Endothelial cell of umbilical vein (primary cell): Measurements from ENCODE around the gene PTGR3. TPM values are rescaled to one million over a fixed set of nuclear protein-coding genes. Genes with fewer than 3 reads are reported as not detected.

Source experiments
- BruUV-seq: library from RNA; stranded (reverse); fragments of 400-500 nt; replicated peaks from 2 replicates; lab custom pipeline; 2021; lab: Mats Ljungman, UMichigan
- CTCF ChIA-PET: fragments of 300-600, 350-600 bp; sonication (Branson Sonifier 250); formaldehyde crosslinking; loops from one replicate; lab custom pipeline; 2021; ENCODE audit warnings: antibody characterized with exemption, inconsistent platforms; lab: Charles Lee
- POLR2A ChIA-PET: fragments of 300-600, 350-600 bp; sonication (Branson Sonifier 250); formaldehyde crosslinking; loops from one replicate; lab custom pipeline; 2021; ENCODE audit warnings: antibody characterized with exemption, inconsistent platforms; lab: Charles Lee
- DNase-seq: peaks from one replicate; pipeline ENCODE4 v3.0.0-alpha.2; 2011; ENCODE audit warnings: low read depth, low spot score
- FAIRE-seq: peaks from 2 replicates; lab custom pipeline; 2011; peaks lifted over from hg19 to GRCh38; lab: Jason Lieb, UNC
- H2AFZ ChIP-seq: 2 replicates; pipeline ENCODE4 v1.6.0; 2012; ENCODE audit warnings: low read depth, low read length, control low read depth, inconsistent platforms
- H3K27ac ChIP-seq: 2 replicates; pipeline ENCODE4 v1.5.1; 2011; ENCODE audit warnings: low read depth, mild to moderate bottlenecking, control low read depth, low read length, moderate library complexity; ENCODE audit not compliant: insufficient read depth
- H3K27me3 ChIP-seq, 2 experiments: 2 replicates each; pipeline versions ENCODE4 v1.6.0 to v1.6.1; 2011; ENCODE audit warnings: low read length in 2 of 2, mixed read lengths in 1 of 2; ENCODE audit not compliant: control insufficient read depth in 2 of 2, insufficient read depth in 2 of 2
- H3K36me3 ChIP-seq, 2 experiments: 2 replicates in 1 of 2; 3 replicates in 1 of 2; pipeline ENCODE4 v1.5.1; 2011; ENCODE audit warnings: low read length in 2 of 2, mild to moderate bottlenecking in 1 of 2, moderate library complexity in 1 of 2; ENCODE audit not compliant: control insufficient read depth in 2 of 2, insufficient read depth in 2 of 2; ENCODE audit errors: extremely low read depth in 1 of 2
- H3K4me1 ChIP-seq: 3 replicates; pipeline ENCODE4 v1.5.1; 2011; ENCODE audit warnings: mild to moderate bottlenecking, low read length; ENCODE audit not compliant: control insufficient read depth, insufficient read depth; ENCODE audit errors: extremely low read depth
- H3K4me2 ChIP-seq: 2 replicates; pipeline ENCODE4 v1.6.1; 2011; ENCODE audit warnings: low read length, control low read depth, mixed read lengths; ENCODE audit not compliant: insufficient read depth
- H3K4me3 ChIP-seq, 3 experiments: fragments of 200-600 bp in 1 of 3; sonication (generic), shearing (Covaris generic) in 1 of 3; replicated peaks in 1 of 3; 2 replicates each; pipeline ENCODE4 v1.5.1; 2011 to 2016; ENCODE audit warnings: control low read depth in 3 of 3, low read length in 3 of 3, mild to moderate bottlenecking in 2 of 3, inconsistent platforms in 1 of 3, low read depth in 1 of 3, moderate library complexity in 1 of 3; ENCODE audit not compliant: insufficient read depth in 1 of 3
- H3K79me2 ChIP-seq: 2 replicates; pipeline ENCODE4 v1.6.0; 2012; ENCODE audit warnings: low read length, inconsistent platforms; ENCODE audit not compliant: control insufficient read depth, insufficient read depth
- H3K9ac ChIP-seq: replicated peaks from 2 replicates; pipeline ENCODE3; 2011; ENCODE audit warnings: low read length, control low read depth; ENCODE audit not compliant: insufficient read depth; ENCODE audit errors: extremely low read depth
- H3K9me1 ChIP-seq: replicated peaks from 3 replicates; pipeline ENCODE4 v1.6.0; 2011; ENCODE audit warnings: mild to moderate bottlenecking, low read length; ENCODE audit not compliant: control insufficient read depth, insufficient read depth; ENCODE audit errors: extremely low read depth
- H3K9me3 ChIP-seq: replicated peaks from 2 replicates; pipeline ENCODE4 v1.5.1; 2012; ENCODE audit warnings: low read length, inconsistent platforms; ENCODE audit not compliant: control insufficient read depth, insufficient read depth
- H4K20me1 ChIP-seq: replicated peaks from 2 replicates; pipeline ENCODE3; 2011; ENCODE audit warnings: mild to moderate bottlenecking, low read length; ENCODE audit not compliant: control insufficient read depth, insufficient read depth; ENCODE audit errors: extremely low read depth
- EZH2 ChIP-seq: IDR thresholded peaks from 2 replicates; pipeline ENCODE4 v1.6.1; 2012; ENCODE audit warnings: borderline replicate concordance, low read depth, mild to moderate bottlenecking, moderate library complexity, low read length, inconsistent platforms; ENCODE audit not compliant: severe bottlenecking
- FOS ChIP-seq: IDR thresholded peaks from 2 replicates; pipeline ENCODE4 v1.6.1; 2011; ENCODE audit warnings: mild to moderate bottlenecking, low read length, moderate library complexity, borderline replicate concordance; ENCODE audit not compliant: insufficient read depth
- GATA2 ChIP-seq: IDR thresholded peaks from 2 replicates; pipeline ENCODE4 v1.7.0; 2011; ENCODE audit warnings: low read depth, mild to moderate bottlenecking, moderate library complexity, mixed read lengths, low read length; ENCODE audit not compliant: insufficient read length, insufficient read depth
- JUN ChIP-seq: IDR thresholded peaks from 2 replicates; pipeline ENCODE4 v1.6.1; 2011; ENCODE audit warnings: borderline replicate concordance, low read depth; ENCODE audit not compliant: insufficient read length, insufficient read depth
- MYC ChIP-seq: IDR thresholded peaks from one replicate; pipeline ENCODE4 v1.6.1; 2011; ENCODE audit warnings: mild to moderate bottlenecking, low read depth, low read length
- POLR2A ChIP-seq: IDR thresholded peaks from 2 replicates; pipeline ENCODE4 v1.6.1; 2012; ENCODE audit warnings: low read depth, mild to moderate bottlenecking, control low read depth, low read length
- POLR2AphosphoS5 ChIP-seq: IDR thresholded peaks from 2 replicates; pipeline ENCODE4 v1.6.1; 2012; ENCODE audit warnings: low read depth, mild to moderate bottlenecking, control low read depth, low read length, moderate library complexity; ENCODE audit not compliant: insufficient read depth
- dilution Hi-C: fragments of 300-500 bp; cut with MboI; formaldehyde crosslinking; loops from one replicate; pipeline ENCODE4 v1.15.0; 2019; ENCODE audit warnings: low sequenced_read_pairs; ENCODE audit not compliant: extremely low pct_ligation_motif_present
- intact Hi-C: fragments of 100-400 bp; cut with micrococcal nuclease; formaldehyde crosslinking; loops from one replicate; pipeline ENCODE4 v1.10.0; 2022
- polyA plus RNA-seq, 4 experiments: library from polyadenylated mRNA; depleted of rRNA in 3 of 4; stranded (reverse) in 3 of 4; unstranded in 1 of 4; fragments of >200 nt; gene quantifications; 2 replicates each; pipeline versions ENCODE4 v1.2.1 to v1.2.3, GENCODE V29; 2011 to 2012; ENCODE audit warnings: missing spikeins in 1 of 4
- total RNA-seq: library from RNA; stranded (reverse); gene quantifications from 2 replicates; pipeline ENCODE4 v1.2.3, GENCODE V29; 2021
- TF ChIP-seq, protein P1 (sequence below): IDR thresholded peaks from 2 replicates; pipeline ENCODE4 v1.6.1; 2011; ENCODE audit not compliant: insufficient read depth, insufficient read length
- TF ChIP-seq, protein P2 (sequence below), 2 donors: IDR thresholded peaks; 1 replicate in 1 of 2; 2 replicates in 1 of 2; pipeline ENCODE4 v1.5.1; 2011; ENCODE audit warnings: low read length in 2 of 2, mild to moderate bottlenecking in 2 of 2, moderate library complexity in 2 of 2, control low read depth in 1 of 2, inconsistent platforms in 1 of 2, low read depth in 1 of 2; ENCODE audit not compliant: insufficient read depth in 1 of 2; ENCODE audit errors: extremely low read depth in 1 of 2

Gene PTGR3
- total and polyA plus RNA-seq, 2 donors (not counting 3 experiments of a cell fraction or from before 2014, with no cell fraction given), result 13.9 to 21.9 TPM

DNA sequence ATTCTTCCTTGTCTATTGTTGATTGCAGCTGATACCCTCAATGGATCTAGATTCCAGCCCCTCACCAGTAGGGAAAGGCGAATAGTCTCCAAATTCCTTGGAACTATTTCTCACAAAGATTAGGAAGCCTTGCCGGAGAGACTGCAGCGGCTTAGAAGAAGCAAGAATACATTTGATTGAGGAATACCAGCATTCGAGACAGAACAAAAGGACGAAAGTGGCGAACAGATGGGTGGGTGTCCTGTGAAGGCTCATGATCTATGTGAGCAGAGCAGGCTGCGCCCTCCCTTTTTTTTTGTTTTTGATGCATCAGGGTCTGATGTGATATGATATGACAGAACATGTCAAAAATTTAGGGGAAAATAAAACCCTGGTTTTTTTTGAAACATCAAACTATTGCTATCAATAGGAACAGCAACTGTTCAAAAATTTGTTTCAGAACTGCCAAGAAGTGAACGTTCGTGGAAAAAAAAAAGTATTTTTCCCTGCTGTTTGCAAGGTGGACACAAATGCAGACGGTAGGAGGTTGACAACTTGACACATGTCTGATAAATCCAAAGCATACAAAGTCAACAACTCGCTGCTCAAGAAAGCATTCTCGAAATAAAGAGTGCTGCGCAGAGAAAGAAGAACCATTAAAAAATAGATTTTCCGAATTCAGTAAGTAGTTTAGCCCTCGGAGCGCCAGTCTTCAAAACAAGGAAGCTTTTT lies 49.1 kb downstream of the PTGR3 start:
- no peaks in the 10 kb centered on the region for H3K9me1 ChIP-seq
- H3K9ac ChIP-seq, result no peak overlapping the region
- no peaks in the 10 kb centered on the region for H3K79me2 ChIP-seq
- FAIRE-seq (no peak), DNase-seq (no peak)
- peaks cover 0 to 5% of the 10 kb centered on the region in 2 experiments for H3K27me3 ChIP-seq
- ChIA-PET CTCF (no interaction called here), POLR2A (no interaction called here)
- H4K20me1 ChIP-seq, result no peaks in the 10 kb centered on the region
- dilution Hi-C loops, result no loop called here
- H3K36me3 ChIP-seq, result no peaks in the 10 kb centered on the region
- no peaks in the 10 kb centered on the region for H3K9me3 ChIP-seq
- H3K4me2 ChIP-seq, result no peak overlapping the region
- H3K4me3 ChIP-seq, result no peak overlapping the region
- H3K4me1 ChIP-seq, result no peaks in the 10 kb centered on the region
- no peak overlapping the region for H3K27ac ChIP-seq
- no peak overlapping the region for H2AFZ ChIP-seq
- no TSS peak for BruUV-seq
- intact Hi-C loops, result no loop called here
- no peak for TF ChIP-seq GATA2
- TF ChIP-seq FOS, result no peak
- no peak for TF ChIP-seq MYC

DNA sequence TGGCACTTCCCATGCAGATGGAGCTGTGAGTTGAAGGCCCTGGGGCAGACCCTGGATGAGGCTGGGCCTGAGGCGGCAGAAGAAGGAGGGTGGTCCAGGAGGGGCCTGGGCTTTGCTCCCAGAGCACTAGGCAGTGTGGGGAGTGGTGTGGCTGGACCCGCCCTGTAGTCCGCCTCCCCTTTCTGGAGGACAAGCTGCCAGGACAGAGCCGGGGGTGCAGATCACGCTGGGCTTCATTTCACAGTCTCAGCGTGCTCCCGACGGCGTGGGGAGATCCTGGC lies 49.8 kb downstream of the PTGR3 start:
- H3K9me1 ChIP-seq, result no peaks in the 10 kb centered on the region
- H3K4me1 ChIP-seq, result no peaks in the 10 kb centered on the region
- POLR2A ChIA-PET, result no interaction called here
- dilution Hi-C loops, result no loop called here
- no peaks in the 10 kb centered on the region for H3K79me2 ChIP-seq
- H3K9me3 ChIP-seq, result no peaks in the 10 kb centered on the region
- no peaks in the 10 kb centered on the region for H3K36me3 ChIP-seq
- H4K20me1 ChIP-seq, result no peaks in the 10 kb centered on the region
- CTCF ChIA-PET, result interaction anchor here (1.1 kb wide), 1 partner anchor 16 kb away, joined by 3 read pairs; no protein-coding TSS in a partner anchor
- H3K27ac ChIP-seq, result no peak overlapping the region
- FAIRE-seq (no peak), DNase-seq (no peak)
- no peak overlapping the region for H2AFZ ChIP-seq
- TF ChIP-seq POLR2AphosphoS5 (no peak), POLR2A (no peak), EZH2 (no peak), MYC (no peak), FOS (no peak), JUN (no peak), GATA2 (no peak)
- TF ChIP-seq, protein P1, sequence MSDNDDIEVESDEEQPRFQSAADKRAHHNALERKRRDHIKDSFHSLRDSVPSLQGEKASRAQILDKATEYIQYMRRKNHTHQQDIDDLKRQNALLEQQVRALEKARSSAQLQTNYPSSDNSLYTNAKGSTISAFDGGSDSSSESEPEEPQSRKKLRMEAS, result no peak
- TF ChIP-seq, protein P2, sequence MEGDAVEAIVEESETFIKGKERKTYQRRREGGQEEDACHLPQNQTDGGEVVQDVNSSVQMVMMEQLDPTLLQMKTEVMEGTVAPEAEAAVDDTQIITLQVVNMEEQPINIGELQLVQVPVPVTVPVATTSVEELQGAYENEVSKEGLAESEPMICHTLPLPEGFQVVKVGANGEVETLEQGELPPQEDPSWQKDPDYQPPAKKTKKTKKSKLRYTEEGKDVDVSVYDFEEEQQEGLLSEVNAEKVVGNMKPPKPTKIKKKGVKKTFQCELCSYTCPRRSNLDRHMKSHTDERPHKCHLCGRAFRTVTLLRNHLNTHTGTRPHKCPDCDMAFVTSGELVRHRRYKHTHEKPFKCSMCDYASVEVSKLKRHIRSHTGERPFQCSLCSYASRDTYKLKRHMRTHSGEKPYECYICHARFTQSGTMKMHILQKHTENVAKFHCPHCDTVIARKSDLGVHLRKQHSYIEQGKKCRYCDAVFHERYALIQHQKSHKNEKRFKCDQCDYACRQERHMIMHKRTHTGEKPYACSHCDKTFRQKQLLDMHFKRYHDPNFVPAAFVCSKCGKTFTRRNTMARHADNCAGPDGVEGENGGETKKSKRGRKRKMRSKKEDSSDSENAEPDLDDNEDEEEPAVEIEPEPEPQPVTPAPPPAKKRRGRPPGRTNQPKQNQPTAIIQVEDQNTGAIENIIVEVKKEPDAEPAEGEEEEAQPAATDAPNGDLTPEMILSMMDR (IDR thresholded peaks at IDR 0.05; ENCODE audit: extremely low read depth in 1 of 2, insufficient read depth in 1 of 2, low read depth in 1 of 2, low read length in 2 of 2), result no peak
- H3K9ac ChIP-seq, result no peak overlapping the region
- peaks cover 0 to 5% of the 10 kb centered on the region in 2 experiments for H3K27me3 ChIP-seq
- H3K4me2 ChIP-seq, result no peak overlapping the region
- intact Hi-C loops, result no loop called here
- no peak overlapping the region for H3K4me3 ChIP-seq
- no TSS peak for BruUV-seq
